ENCODE results near the gene COL26A1.
"Not testable (repeated sequence)": the region's sequence is repeated elsewhere in the genome, so short reads cannot be mapped to it uniquely, and the experiment has no call there.

The COL26A1 gene

DNA sequence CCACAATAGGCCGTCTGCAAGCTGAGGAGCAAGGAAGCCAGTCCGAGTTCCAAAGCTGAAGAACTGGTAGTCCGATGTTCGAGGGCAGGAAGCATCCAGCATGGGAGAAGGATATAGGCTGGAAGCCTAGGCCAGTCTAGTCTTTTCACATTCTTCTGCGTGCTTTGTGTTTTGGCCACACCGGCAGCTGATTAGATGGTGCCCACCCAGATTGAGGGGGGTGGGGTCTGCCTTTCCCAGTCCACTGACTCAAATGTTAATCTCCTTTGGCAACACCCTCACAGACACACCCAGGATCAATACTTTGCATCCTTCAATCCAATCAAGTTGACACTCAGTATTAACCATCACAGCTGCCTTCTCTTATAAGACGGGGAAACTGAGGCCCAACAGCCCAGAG is 142.8 kb downstream of the COL26A1 start:
- not testable (repeated sequence) for DNase-seq

DNA sequence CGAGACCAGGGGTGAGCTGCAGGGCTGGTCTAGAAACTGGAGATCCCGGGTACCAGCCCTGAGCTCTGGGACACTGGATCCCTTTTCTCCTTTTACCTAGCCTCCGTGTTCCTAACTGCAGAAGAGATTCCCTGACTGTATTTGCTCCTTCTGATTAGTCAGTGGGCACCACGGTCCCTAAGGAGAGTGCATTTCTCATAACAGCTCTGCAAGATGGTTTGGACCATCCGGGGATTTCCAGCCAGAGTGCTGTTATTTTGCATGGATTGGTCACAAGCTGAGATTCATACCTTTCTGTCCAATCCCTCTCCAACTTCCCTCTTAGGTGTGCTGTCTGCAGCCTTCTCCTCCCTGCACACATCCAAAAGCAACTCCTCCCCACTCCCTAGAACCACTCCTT is 143.9 kb downstream of the COL26A1 start:
- DNase-seq: no peak

GRCh38 chr7:101507327-101507726 is 144.7 kb downstream of the COL26A1 start:
- DNase-seq: no peak

- DNase-seq: peak; percentile 86
Measured at GRCh38 chr7:101507791-101508252, 145.1 kb downstream of the COL26A1 start.

GRCh38 chr7:101510297-101510696 is 147.6 kb downstream of the COL26A1 start:
- no peak for DNase-seq

GRCh38 chr7:101511965-101512364 is 149.3 kb downstream of the COL26A1 start:
- DNase-seq: peak; percentile 55

DNA sequence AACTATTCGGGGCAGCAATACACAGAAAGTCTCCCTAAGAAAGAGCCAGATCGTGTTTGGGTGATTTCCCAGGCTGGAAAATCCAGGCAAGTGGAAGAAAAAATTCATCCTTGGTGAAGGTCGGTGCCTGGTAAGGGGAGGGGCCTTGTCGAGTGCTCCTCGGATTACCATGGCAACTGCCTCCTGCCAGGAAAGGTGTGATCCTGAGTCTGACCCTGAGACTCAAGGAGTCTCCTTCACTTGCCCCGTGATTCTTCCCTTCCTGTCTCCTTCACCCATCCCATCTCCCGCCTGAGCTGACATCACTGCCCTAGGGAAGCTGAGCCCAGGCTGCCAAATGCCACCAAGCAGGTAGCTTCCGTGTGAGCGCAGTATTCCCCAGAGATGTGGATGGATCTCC is 154.2 kb downstream of the COL26A1 start:
- no peak for DNase-seq

GRCh38 chr7:101517304-101517703 is 154.6 kb downstream of the COL26A1 start:
- no peak for DNase-seq

GRCh38 chr7:101518336-101518735 is 155.7 kb downstream of the COL26A1 start:
- DNase-seq: no peak

GRCh38 chr7:101519324-101520023 is 156.8 kb downstream of the COL26A1 start:
- no peak for DNase-seq

DNA sequence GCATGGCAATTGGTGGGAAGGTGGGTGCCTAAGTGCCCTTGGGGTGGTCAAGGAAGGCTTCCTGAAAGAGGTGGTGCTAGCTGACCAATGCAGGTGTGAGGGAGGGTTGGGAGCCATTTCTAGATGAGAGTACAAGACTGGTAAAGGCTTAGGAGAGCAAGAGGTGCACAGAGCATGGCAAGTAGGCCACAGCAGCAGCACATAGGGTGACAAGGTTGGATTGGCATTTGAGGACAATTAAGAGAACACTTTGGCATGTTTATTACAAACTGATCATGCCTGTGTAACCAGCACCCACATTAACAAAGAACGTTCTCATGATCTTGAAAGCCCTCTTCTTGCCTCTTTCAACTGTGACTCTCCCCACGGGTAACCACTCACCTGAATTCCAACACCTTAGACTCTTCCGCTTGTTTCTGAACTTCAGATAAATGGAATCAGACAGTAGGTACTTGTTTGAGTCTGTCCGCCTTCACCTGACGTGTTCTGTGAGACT is 158.8 kb downstream of the COL26A1 start:
- DNase-seq: no peak

GRCh38 chr7:101522021-101522420 is 159.3 kb downstream of the COL26A1 start:
- DNase-seq: no peak

DNA sequence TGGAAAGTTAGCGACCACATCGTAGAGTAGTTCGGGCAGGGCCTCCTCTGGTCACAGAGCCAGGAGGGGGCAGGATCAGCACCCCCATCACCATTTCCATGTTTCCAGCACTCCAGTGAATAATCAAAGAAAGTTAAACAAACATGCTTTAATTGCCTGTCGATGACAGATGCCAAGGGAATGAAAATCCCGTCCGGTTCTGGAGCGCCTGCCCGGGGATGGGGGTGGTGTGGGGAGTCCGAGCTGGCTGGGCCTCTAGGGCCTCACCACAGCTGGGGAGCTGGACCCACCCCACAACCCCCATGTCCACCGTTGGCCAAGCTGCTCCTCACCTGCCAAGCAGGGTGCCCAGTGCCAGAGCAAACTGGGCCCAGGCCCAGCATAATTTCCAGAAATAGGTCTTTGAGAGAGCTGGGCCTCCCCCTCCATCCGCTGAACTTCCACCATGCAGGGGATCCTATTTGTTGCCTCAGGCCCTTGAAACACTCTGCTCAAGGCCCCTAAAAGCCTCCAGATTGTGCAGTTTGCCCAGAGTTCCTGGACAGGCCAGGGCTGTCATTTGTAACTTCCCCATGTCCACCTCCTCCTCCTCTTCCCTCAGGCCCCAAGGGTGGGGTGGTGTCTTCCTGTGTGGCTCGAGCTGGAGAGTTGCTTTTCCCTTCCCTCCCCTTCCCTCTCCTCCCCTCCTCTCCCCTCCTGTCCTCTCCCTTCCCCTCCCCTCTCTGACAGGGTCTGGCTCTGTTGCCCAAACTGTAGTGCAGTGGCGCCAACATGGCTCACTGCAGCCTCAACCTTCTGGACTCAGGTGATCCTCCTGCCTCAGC is 165.4 kb downstream of the COL26A1 start:
- no peak for DNase-seq

DNA sequence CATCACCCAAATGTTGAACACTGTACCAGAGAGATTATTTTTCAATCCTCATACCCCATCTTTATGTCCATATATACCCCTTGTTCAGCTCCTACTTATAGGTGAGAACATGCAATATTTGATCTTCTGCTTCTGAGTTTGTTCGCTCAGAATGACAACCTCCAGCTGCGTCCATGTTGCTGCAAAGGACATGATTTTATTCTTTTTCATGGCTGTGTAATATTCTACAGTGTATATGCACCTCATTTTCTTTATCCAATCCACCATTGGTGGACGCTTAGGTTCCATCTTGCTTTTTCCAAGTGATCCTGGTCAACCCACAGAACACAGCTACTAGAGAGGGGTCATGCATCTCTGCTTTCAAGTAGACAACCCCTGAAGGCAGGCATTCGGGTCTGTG is 166.9 kb downstream of the COL26A1 start:
- DNase-seq: no peak

DNA sequence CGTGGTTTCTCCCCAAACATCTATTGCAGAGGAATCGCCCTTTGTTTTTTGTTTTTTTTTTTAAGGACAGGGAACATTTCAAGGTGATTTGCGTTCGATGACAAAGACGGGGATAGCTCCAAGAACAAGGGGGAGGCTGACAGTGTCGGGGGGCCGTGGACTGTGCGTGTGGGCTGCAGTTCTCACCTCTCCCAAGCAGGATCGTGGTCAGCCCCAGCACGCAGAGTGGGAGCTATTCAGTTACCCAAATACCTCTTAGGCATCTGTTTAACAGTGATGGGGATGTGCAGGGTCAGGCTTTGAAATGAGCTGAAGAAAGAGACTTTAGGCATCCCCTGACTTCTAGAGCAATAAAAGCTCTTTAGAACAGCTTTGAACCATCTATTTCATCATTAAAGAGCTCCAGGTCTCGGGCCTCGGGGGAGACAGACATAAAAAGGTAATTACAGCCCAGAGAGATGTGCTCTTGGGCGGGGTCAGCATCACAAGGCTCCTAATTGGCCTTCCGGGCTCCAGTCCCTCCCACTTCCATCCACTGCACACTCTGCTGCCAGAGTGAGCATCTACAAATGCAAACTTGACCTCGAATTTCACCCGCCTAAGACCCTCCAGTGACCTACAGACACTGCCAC is 169.2 kb downstream of the COL26A1 start:
- no peak for DNase-seq

DNA sequence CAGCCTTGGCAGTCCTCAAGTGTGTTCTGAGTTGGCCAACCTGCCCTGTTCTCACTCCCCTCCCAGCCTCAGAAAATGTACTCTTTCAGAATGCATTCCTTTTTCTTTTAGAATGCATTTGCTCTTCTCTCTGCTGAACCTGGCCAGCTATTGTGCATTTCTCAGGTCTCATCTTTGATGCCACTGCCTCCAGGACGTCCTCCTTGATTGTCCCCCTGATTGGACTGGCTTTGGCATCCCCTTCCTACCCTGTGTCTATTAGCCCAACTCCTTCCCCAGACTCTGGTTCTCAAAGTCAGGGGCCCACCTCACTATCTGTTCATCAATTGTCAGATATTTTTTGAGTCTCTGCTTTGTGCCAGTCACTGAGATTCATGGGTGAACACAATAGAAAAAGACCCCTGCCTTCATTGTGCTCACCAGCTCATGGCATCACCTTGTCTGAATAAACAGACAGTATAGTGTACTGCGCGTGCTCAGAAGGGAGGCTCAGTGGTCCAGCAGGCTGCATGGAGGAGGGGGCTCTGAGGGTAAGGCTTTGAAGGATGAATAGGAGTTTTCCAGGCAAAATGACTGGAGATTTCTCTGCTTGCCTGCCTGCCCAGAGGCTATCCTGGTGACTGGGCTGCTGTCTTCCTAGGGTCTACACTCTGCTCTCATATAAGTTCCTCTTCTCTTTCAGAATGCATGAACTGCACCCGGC is 169.9 kb downstream of the COL26A1 start:
- no peak for DNase-seq

- DNase-seq: no peak
Measured at GRCh38 chr7:101533103-101533465, 170.4 kb downstream of the COL26A1 start.

GRCh38 chr7:101534015-101534803 is 171.5 kb downstream of the COL26A1 start:
- DNase-seq: no peak

- DNase-seq: no peak
Measured at GRCh38 chr7:101534873-101535272, 172.2 kb downstream of the COL26A1 start.

DNA sequence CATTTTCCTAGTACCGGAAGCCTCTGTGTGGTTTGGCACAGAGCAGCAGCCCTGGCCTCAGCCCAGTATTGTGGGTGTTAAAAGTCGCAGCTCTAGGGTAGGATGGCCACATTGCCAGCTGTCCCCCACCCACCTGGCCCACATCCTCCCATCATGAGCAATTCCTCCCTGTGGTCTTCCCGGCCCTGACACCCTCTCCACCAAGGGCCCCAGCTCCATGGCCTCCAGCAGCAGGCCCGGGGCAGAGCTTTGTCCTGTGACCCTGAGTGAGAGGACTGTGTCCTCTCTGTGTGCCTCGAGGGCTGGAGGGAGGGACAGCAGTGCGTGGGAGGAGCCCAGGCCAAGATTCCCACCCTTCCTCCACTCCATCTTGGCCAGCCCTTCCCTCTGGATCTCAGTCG is 172.7 kb downstream of the COL26A1 start:
- peak; percentile 59 for DNase-seq

- peak; percentile 82 for DNase-seq
Measured at GRCh38 chr7:101536232-101536631, 173.6 kb downstream of the COL26A1 start.

- DNase-seq: no peak
Measured at GRCh38 chr7:101536668-101537067, 174.0 kb downstream of the COL26A1 start.
